IMR-90 (cell line): ENCODE results near the gene ATP5F1D. TPM values are rescaled to one million over a fixed set of nuclear protein-coding genes. Genes with fewer than 3 reads are reported as not detected.

Source experiments
- ATAC-seq: fragments of 200-7000 bp; cut with Tn5 transposase; 2 replicates; pipeline ENCODE4 v1.9.1; 2020; ENCODE audit warnings: low read depth, mild to moderate bottlenecking, moderate library complexity
- BruUV-seq: library from RNA; stranded (reverse); fragments of 400-500 nt; replicated peaks from 2 replicates; lab custom pipeline; 2021; lab: Mats Ljungman, UMichigan
- CTCF ChIA-PET: fragments of 300-600 bp; formaldehyde crosslinking; extraction: SDS; loops from one replicate; lab custom pipeline; 2021; ENCODE audit warnings: antibody characterized with exemption; lab: Yijun Ruan, JAX
- POLR2A ChIA-PET: fragments of 300-600 bp; sonication (Branson Sonifier 250); formaldehyde crosslinking; loops from one replicate; lab custom pipeline; 2022; ENCODE audit warnings: antibody characterized with exemption; ENCODE audit not compliant: unreplicated experiment; lab: Charles Lee
- DNase-seq: peaks from one replicate; pipeline ENCODE4 v3.0.0; 2013
- H2AFZ ChIP-seq: replicated peaks from 2 replicates; pipeline ENCODE3; 2013; ENCODE audit warnings: low read length, mild to moderate bottlenecking; ENCODE audit not compliant: poor library complexity
- H2AK5ac ChIP-seq: 2 replicates; pipeline ENCODE4 v1.6.1; 2013; ENCODE audit warnings: low read depth, low read length, inconsistent platforms
- H2AK9ac ChIP-seq: replicated peaks from 2 replicates; pipeline ENCODE3; 2013; ENCODE audit warnings: mild to moderate bottlenecking, low read depth, low read length, moderate library complexity; ENCODE audit not compliant: poor library complexity
- H2BK120ac ChIP-seq: 2 replicates; pipeline ENCODE4 v1.6.1; 2013; ENCODE audit warnings: low read depth, low read length, inconsistent platforms
- H2BK15ac ChIP-seq: 3 replicates; pipeline ENCODE4 v1.6.1; 2013; ENCODE audit warnings: low read depth, low read length, inconsistent platforms
- H2BK20ac ChIP-seq: 2 replicates; pipeline ENCODE4 v1.6.1; 2013; ENCODE audit warnings: low read depth, mild to moderate bottlenecking, inconsistent platforms, low read length, moderate library complexity
- H2BK5ac ChIP-seq: 2 replicates; pipeline ENCODE4 v1.6.1; 2013; ENCODE audit warnings: mild to moderate bottlenecking, low read depth, low read length, inconsistent platforms; ENCODE audit not compliant: poor library complexity, severe bottlenecking
- H3K14ac ChIP-seq: replicated peaks from 2 replicates; pipeline ENCODE4 v1.6.1; 2013; ENCODE audit warnings: low read depth, low read length, inconsistent platforms
- H3K18ac ChIP-seq: 2 replicates; pipeline ENCODE4 v1.6.1; 2013; ENCODE audit warnings: low read depth, low read length, control low read depth
- H3K23ac ChIP-seq: 2 replicates; pipeline ENCODE4 v1.6.1; 2013; ENCODE audit warnings: low read depth, low read length, inconsistent platforms
- H3K27ac ChIP-seq: 2 replicates; pipeline ENCODE4 v1.5.1; 2013; ENCODE audit warnings: mild to moderate bottlenecking, control low read depth, low read length; ENCODE audit not compliant: insufficient read depth
- H3K27me3 ChIP-seq: 2 replicates; pipeline ENCODE4 v1.6.1; 2013; ENCODE audit warnings: low read length; ENCODE audit not compliant: control insufficient read depth, insufficient read depth
- H3K36me3 ChIP-seq: 2 replicates; pipeline ENCODE4 v1.6.1; 2013; ENCODE audit warnings: low read length, mixed read lengths; ENCODE audit not compliant: control insufficient read depth, insufficient read depth
- H3K4ac ChIP-seq: 2 replicates; pipeline ENCODE4 v1.6.1; 2013; ENCODE audit warnings: low read depth, low read length, inconsistent platforms
- H3K4me1 ChIP-seq: 2 replicates; pipeline ENCODE4 v1.6.1; 2013; ENCODE audit warnings: low read length, mixed read lengths; ENCODE audit not compliant: control insufficient read depth, insufficient read depth
- H3K4me2 ChIP-seq: 2 replicates; pipeline ENCODE4 v1.6.1; 2013; ENCODE audit warnings: low read depth, mild to moderate bottlenecking, control low read depth, low read length, moderate library complexity
- H3K4me3 ChIP-seq: 2 replicates; pipeline ENCODE4 v1.5.1; 2013; ENCODE audit warnings: low read depth, mild to moderate bottlenecking, control low read depth, low read length, moderate library complexity; ENCODE audit not compliant: insufficient read depth
- H3K56ac ChIP-seq: 2 replicates; pipeline ENCODE4 v1.6.1; 2013; ENCODE audit warnings: low read length, inconsistent platforms; ENCODE audit not compliant: insufficient read depth; ENCODE audit errors: extremely low read depth
- H3K79me1 ChIP-seq, 2 experiments: 2 replicates each; pipeline ENCODE4 v1.6.1; 2013; ENCODE audit warnings: low read length in 2 of 2, inconsistent platforms in 1 of 2, low read depth in 1 of 2
- H3K9ac ChIP-seq: 2 replicates; pipeline ENCODE4 v1.6.1; 2013; ENCODE audit warnings: low read depth, low read length, control low read depth
- H3K9me1 ChIP-seq: 2 replicates; pipeline ENCODE4 v1.6.1; 2013; ENCODE audit warnings: low read length, inconsistent platforms; ENCODE audit not compliant: insufficient read depth
- H3K9me3 ChIP-seq: 2 replicates; pipeline ENCODE4 v1.6.1; 2013; ENCODE audit warnings: low read length; ENCODE audit not compliant: control insufficient read depth, insufficient read depth
- H4K20me1 ChIP-seq: 2 replicates; pipeline ENCODE4 v1.6.1; 2013; ENCODE audit warnings: low read length, inconsistent platforms; ENCODE audit not compliant: insufficient read depth
- H4K5ac ChIP-seq: 2 replicates; pipeline ENCODE4 v1.6.1; 2013; ENCODE audit warnings: mild to moderate bottlenecking, low read depth, low read length, control low read depth
- H4K8ac ChIP-seq, 2 experiments: 2 replicates each; pipeline ENCODE4 v1.6.1; 2013; ENCODE audit warnings: low read depth in 2 of 2, low read length in 2 of 2, control low read depth in 1 of 2, inconsistent platforms in 1 of 2
- H4K91ac ChIP-seq: 2 replicates; pipeline ENCODE4 v1.6.1; 2013; ENCODE audit warnings: low read depth, low read length, inconsistent platforms; ENCODE audit not compliant: insufficient read depth
- CEBPB ChIP-seq: IDR thresholded peaks from 2 replicates; pipeline ENCODE4 v1.6.1; 2012; ENCODE audit warnings: low read depth, low read length, improper control_type of control experiment
- CHD1 ChIP-seq: IDR thresholded peaks from 2 replicates; pipeline ENCODE4 v1.6.1; 2012; ENCODE audit warnings: low read depth, low read length, improper control_type of control experiment
- WGBS, 2 experiments: methylation state at CpG; one replicate each; pipeline versions ENCODE4 v1.1.5 to v1.1.7; 2013; ENCODE audit warnings: missing lambda C conversion rate in 2 of 2; ENCODE audit not compliant: insufficient read length in 1 of 2; ENCODE audit errors: extremely low coverage in 2 of 2; 5-methylcytosine and 5-hydroxymethylcytosine counted together
- dilution Hi-C: fragments of 300-500 bp; cut with HindIII; formaldehyde crosslinking; loops from one replicate; pipeline ENCODE4 v1.14.3; 2018; ENCODE audit warnings: low sequenced_read_pairs; ENCODE audit not compliant: unreplicated experiment
- in situ Hi-C: fragments of 300-500 bp; cut with MboI; formaldehyde crosslinking; loops from 3 replicates; pipeline ENCODE4 v1.14.3; 2019; ENCODE audit warnings: low sequenced_read_pairs, inconsistent platforms, mixed read lengths
- intact Hi-C: fragments of 100-400 bp; cut with micrococcal nuclease; formaldehyde crosslinking; loops from 2 replicates; pipeline ENCODE4 v1.10.0; 2022
- polyA plus RNA-seq, 3 experiments: library from polyadenylated mRNA; depleted of rRNA; stranded (reverse); fragments of >200 nt; gene quantifications; 2 replicates each; pipeline ENCODE4 v1.2.3, GENCODE V29; 2012; ENCODE audit warnings: low replicate concordance in 1 of 3
- total RNA-seq: library from RNA; depleted of rRNA; stranded (reverse); fragments of >200 nt; gene quantifications from 2 replicates; pipeline ENCODE4 v1.2.3, GENCODE V29; 2012

The ATP5F1D gene
- total and polyA plus RNA-seq, 2 of the 4 experiments (the other 2 are of a cell fraction): 7.3 to 140 TPM

GRCh38 chr19:1240925-1241324, 626 bp upstream of the ATP5F1D start:
- no peak overlapping the region for H3K56ac ChIP-seq
- 64% methylated on average over 13 of the region's 15 CpGs; no CpG with 5 or more reads in 1 of the 2 experiments for WGBS, 2 experiments
- no peak overlapping the region for H3K14ac ChIP-seq
- no peaks in the 10 kb centered on the region for H3K9me1 ChIP-seq
- ATAC-seq: no peak
- H2AK9ac ChIP-seq: peak overlapping the region; percentile 68
- peak overlapping the region; percentile 95 for H2AFZ ChIP-seq
- H3K79me1 ChIP-seq: peaks cover 8 to 45% of the 10 kb centered on the region in 2 experiments; a peak in 2 of 4 replicates
- TF ChIP-seq CHD1 (no peak), CEBPB (peak; percentile 37; the same call in 1 of the 2 replicates)
- H4K8ac ChIP-seq: peak overlapping the region; percentile 22 to 84; a peak in 2 of 4 replicates
- H3K4me1 ChIP-seq: peaks cover 31% of the 10 kb centered on the region
- H2BK120ac ChIP-seq: no peak overlapping the region
- H3K4ac ChIP-seq: no peak overlapping the region
- CTCF ChIA-PET: interaction anchor here (0.8 kb wide), 1 partner anchor 26 kb away, joined by 3 read pairs; no protein-coding TSS in a partner anchor
- no peak overlapping the region for H4K5ac ChIP-seq
- no peak overlapping the region for H3K9ac ChIP-seq
- H3K9me3 ChIP-seq: no peaks in the 10 kb centered on the region
- H3K27me3 ChIP-seq: no peaks in the 10 kb centered on the region
- BruUV-seq: no TSS peak
- H4K91ac ChIP-seq: no peak overlapping the region
- H2BK20ac ChIP-seq: no peak overlapping the region
- no peaks in the 10 kb centered on the region; the same call in 1 of the 2 replicates for H3K36me3 ChIP-seq
- H4K20me1 ChIP-seq: peaks cover 15% of the 10 kb centered on the region
- no peak overlapping the region for H3K4me3 ChIP-seq
- no peak overlapping the region for H2BK5ac ChIP-seq
- POLR2A ChIA-PET: interaction anchor here (0.7 to 1.0 kb wide), 3 partner anchors 28 to 213 kb away, joined by 3 to 17 read pairs (median 6); no protein-coding TSS in a partner anchor
- H2BK15ac ChIP-seq: no peak overlapping the region
- H2AK5ac ChIP-seq: 0 out of 2 replicates have a peak overlapping the region, but pooled peaks have one; percentile 33
- dilution Hi-C loops: no loop called here
- no peak overlapping the region; the same call in 1 of the 2 replicates for H3K4me2 ChIP-seq
- in situ Hi-C loops: no loop called here
- 0 out of 2 replicates have a peak overlapping the region, but pooled peaks have one; percentile 5 for H3K23ac ChIP-seq
- DNase-seq: no peak
- no peak overlapping the region for H3K18ac ChIP-seq
- intact Hi-C loops: loop anchor here (2.0 kb wide), 2 partner anchors 232 to 314 kb away; partner anchors contain the start of gene ARID3A
- no peak overlapping the region for H3K27ac ChIP-seq
